ENCODE measurements around the gene TNIK. TPM values are rescaled to one million over a fixed set of nuclear protein-coding genes. Genes with fewer than 3 reads are reported as not detected.

The TNIK gene
- total and polyA plus RNA-seq, 2 experiments from 2014 or later = 14.6 to 34.3 TPM

GRCh38 chr3:171044835-171045793 lies 415.1 kb downstream of the TNIK start (continued):
- TF ChIP-seq ZNF462 (CRISPR knock-in tag; IDR thresholded peaks at IDR 0.05) (no peak), EZH2phosphoT487 (IDR thresholded peaks at IDR 0.05; ENCODE audit: unreplicated experiment) (no peak), CTCF (conservative IDR thresholded peaks at IDR 0.05; ENCODE audit: low read depth in 2 of 2) (no peak), REST (IDR thresholded peaks at IDR 0.05; ENCODE audit: unreplicated experiment) (no peak), EZH2 (IDR thresholded peaks at IDR 0.05; ENCODE audit: low read depth, unreplicated experiment) (no peak), JUNB (IDR thresholded peaks at IDR 0.05; ENCODE audit: unreplicated experiment) (no peak), ETS1 (IDR thresholded peaks at IDR 0.05) (no peak), POLR2AphosphoS5 (IDR thresholded peaks at IDR 0.05; ENCODE audit: low read depth) (no peak), STAT1 (IDR thresholded peaks at IDR 0.05; ENCODE audit: unreplicated experiment) (no peak), NANOG (IDR thresholded peaks at IDR 0.05; ENCODE audit: borderline replicate concordance) (no peak), ZNF331 (CRISPR knock-in tag; IDR thresholded peaks at IDR 0.05; ENCODE audit: low read depth) (no peak), ZNF114 (CRISPR knock-in tag; IDR thresholded peaks at IDR 0.05) (no peak)
